Hepatocyte (in vitro differentiated cells): Measurements from ENCODE around the gene GATAD2A. TPM values are rescaled to one million over a fixed set of nuclear protein-coding genes. Genes with fewer than 3 reads are reported as not detected.

Experiments
- DNase-seq: peaks from one replicate; pipeline ENCODE4 v3.0.0-alpha.2; 2016; ENCODE audit warnings: low spot score
- H2AFZ ChIP-seq: fragments of 200-600 bp; sonication (generic); 2 replicates; pipeline ENCODE4 v1.6.0; 2016; ENCODE audit warnings: antibody characterized with exemption, mild to moderate bottlenecking
- H3K27ac ChIP-seq: fragments of 200-600 bp; sonication (generic); 2 replicates; pipeline ENCODE4 v1.5.1; 2016; ENCODE audit warnings: mild to moderate bottlenecking
- H3K27me3 ChIP-seq: fragments of 200-600 bp; sonication (generic); 2 replicates; pipeline ENCODE4 v1.6.1; 2016
- H3K36me3 ChIP-seq: fragments of 200-600 bp; sonication (generic); replicated peaks from 2 replicates; pipeline ENCODE4 v1.5.1; 2016; ENCODE audit warnings: low read depth; ENCODE audit not compliant: insufficient read depth
- H3K4me1 ChIP-seq: fragments of 200-600 bp; sonication (generic); 2 replicates; pipeline ENCODE4 v1.5.1; 2016; ENCODE audit warnings: mild to moderate bottlenecking, moderate library complexity; ENCODE audit not compliant: insufficient read depth
- H3K4me2 ChIP-seq: fragments of 200-600 bp; sonication (generic); 2 replicates; pipeline ENCODE4 v1.6.0; 2016
- H3K4me3 ChIP-seq: fragments of 200-600 bp; sonication (generic); 2 replicates; pipeline ENCODE4 v1.5.1; 2016; ENCODE audit warnings: mild to moderate bottlenecking
- H3K79me2 ChIP-seq: fragments of 200-600 bp; sonication (generic); 2 replicates; pipeline ENCODE4 v1.6.0; 2017; ENCODE audit warnings: mild to moderate bottlenecking
- H3K9me2 ChIP-seq: fragments of 200-600 bp; sonication (generic); replicated peaks from 2 replicates; pipeline ENCODE4 v1.6.0; 2017; ENCODE audit warnings: mild to moderate bottlenecking; ENCODE audit not compliant: insufficient read depth
- H3K9me3 ChIP-seq: fragments of 200-600 bp; sonication (generic); 2 replicates; pipeline ENCODE4 v1.5.1; 2016; ENCODE audit warnings: low read depth, mild to moderate bottlenecking
- H4K20me1 ChIP-seq: fragments of 200-600 bp; sonication (generic); 2 replicates; pipeline ENCODE4 v1.6.0; 2016; ENCODE audit warnings: mild to moderate bottlenecking; ENCODE audit not compliant: insufficient read depth, poor library complexity, severe bottlenecking
- EZH2 ChIP-seq: fragments of 200-600 bp; sonication (generic); IDR thresholded peaks from 2 replicates; pipeline ENCODE4 v1.6.1; 2016; ENCODE audit warnings: antibody characterized with exemption, mild to moderate bottlenecking, borderline replicate concordance
- EZH2phosphoT487 ChIP-seq: fragments of 200-600 bp; sonication (generic); IDR thresholded peaks from one replicate; pipeline ENCODE4 v1.6.1; 2018; ENCODE audit warnings: antibody characterized with exemption, mild to moderate bottlenecking, low read depth, moderate library complexity; ENCODE audit not compliant: unreplicated experiment, severe bottlenecking
- WGBS: methylation state at CpG from one replicate; pipeline ENCODE4 v1.1.6; 2016; ENCODE audit warnings: low lambda C conversion rate; ENCODE audit errors: missing lambda C conversion rate; 5-methylcytosine and 5-hydroxymethylcytosine counted together
- polyA plus RNA-seq: library from polyadenylated mRNA; unstranded; fragments of >200 nt; fragmentation: Nextera tagmentation; extraction: Ambion mirVana; gene quantifications from 2 replicates; pipeline ENCODE4 v1.2.1, GENCODE V29; 2016
- total RNA-seq: library from RNA; depleted of rRNA; stranded (reverse); fragments of >200 nt; gene quantifications from 2 replicates; pipeline ENCODE4 v1.2.3, GENCODE V29; 2014
- TF ChIP-seq, protein P1 (sequence below): fragments of 200-600 bp; sonication (generic); IDR thresholded peaks from 2 replicates; pipeline ENCODE4 v1.5.1; 2016; ENCODE audit warnings: antibody characterized with exemption, mild to moderate bottlenecking; ENCODE audit not compliant: poor library complexity

Gene GATAD2A
- total and polyA plus RNA-seq, 2 experiments from 2014 or later, result 35.3 to 35.7 TPM

- Histone ChIP-seq H3K9me2 (no peaks in the 10 kb centered on the region), H4K20me1 (peaks cover 45% of the 10 kb centered on the region), H2AFZ (no peak overlapping the region), H3K79me2 (peaks cover 93% of the 10 kb centered on the region), H3K27ac (peak overlapping the region; percentile 34), H3K36me3 (no peaks in the 10 kb centered on the region), H3K9me3 (no peaks in the 10 kb centered on the region), H3K27me3 (no peaks in the 10 kb centered on the region), H3K4me2 (no peak overlapping the region), H3K4me1 (no peaks in the 10 kb centered on the region), H3K4me3 (no peak overlapping the region)
- TF ChIP-seq EZH2 (no peak), EZH2phosphoT487 (no peak)
- TF ChIP-seq, protein P1, sequence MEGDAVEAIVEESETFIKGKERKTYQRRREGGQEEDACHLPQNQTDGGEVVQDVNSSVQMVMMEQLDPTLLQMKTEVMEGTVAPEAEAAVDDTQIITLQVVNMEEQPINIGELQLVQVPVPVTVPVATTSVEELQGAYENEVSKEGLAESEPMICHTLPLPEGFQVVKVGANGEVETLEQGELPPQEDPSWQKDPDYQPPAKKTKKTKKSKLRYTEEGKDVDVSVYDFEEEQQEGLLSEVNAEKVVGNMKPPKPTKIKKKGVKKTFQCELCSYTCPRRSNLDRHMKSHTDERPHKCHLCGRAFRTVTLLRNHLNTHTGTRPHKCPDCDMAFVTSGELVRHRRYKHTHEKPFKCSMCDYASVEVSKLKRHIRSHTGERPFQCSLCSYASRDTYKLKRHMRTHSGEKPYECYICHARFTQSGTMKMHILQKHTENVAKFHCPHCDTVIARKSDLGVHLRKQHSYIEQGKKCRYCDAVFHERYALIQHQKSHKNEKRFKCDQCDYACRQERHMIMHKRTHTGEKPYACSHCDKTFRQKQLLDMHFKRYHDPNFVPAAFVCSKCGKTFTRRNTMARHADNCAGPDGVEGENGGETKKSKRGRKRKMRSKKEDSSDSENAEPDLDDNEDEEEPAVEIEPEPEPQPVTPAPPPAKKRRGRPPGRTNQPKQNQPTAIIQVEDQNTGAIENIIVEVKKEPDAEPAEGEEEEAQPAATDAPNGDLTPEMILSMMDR, result no peak
- 81% methylated on average over 4 of the region's 4 CpGs for WGBS
- no peak for DNase-seq
Measured at GRCh38 chr19:19444681-19445155, 39.2 kb downstream of the GATAD2A start.

DNA sequence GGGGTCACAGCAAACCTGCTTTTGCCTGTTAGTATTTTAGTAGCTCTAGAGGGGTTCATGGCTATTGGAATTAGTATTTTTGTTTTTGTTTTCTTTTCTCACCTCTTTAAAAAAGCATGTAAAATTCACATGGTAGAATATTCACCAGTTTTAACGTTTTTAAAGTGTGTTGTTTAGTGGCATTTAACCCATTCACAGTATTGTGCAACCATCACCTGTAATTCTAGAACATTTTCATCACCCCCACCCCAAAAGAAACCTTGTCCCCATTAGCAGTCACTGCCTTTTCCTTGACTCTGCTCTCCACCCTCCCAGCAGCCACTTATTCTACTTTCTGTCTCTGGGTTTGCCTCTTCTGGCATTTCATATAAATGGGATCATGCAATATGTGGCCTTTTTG is 39.8 kb downstream of the GATAD2A start:
- DNase-seq, result no peak
- Histone ChIP-seq H3K4me1 (no peaks in the 10 kb centered on the region), H4K20me1 (peaks cover 50% of the 10 kb centered on the region), H2AFZ (no peak overlapping the region), H3K9me2 (no peaks in the 10 kb centered on the region), H3K36me3 (no peaks in the 10 kb centered on the region), H3K27ac (peak overlapping the region; percentile 34), H3K4me2 (no peak overlapping the region), H3K79me2 (peaks cover 93% of the 10 kb centered on the region), H3K27me3 (no peaks in the 10 kb centered on the region), H3K4me3 (no peak overlapping the region), H3K9me3 (no peaks in the 10 kb centered on the region)
- no peak for TF ChIP-seq EZH2phosphoT487
- 58% methylated on average over 1 of the region's 1 CpG for WGBS

GRCh38 chr19:19445911-19446361 is 40.5 kb downstream of the GATAD2A start:
- WGBS, result 96% methylated on average over 9 of the region's 9 CpGs
- Histone ChIP-seq H3K4me2 (no peak overlapping the region), H3K4me3 (no peak overlapping the region), H4K20me1 (peaks cover 55% of the 10 kb centered on the region), H3K9me3 (no peaks in the 10 kb centered on the region), H2AFZ (no peak overlapping the region), H3K79me2 (peaks cover 95% of the 10 kb centered on the region), H3K9me2 (no peaks in the 10 kb centered on the region), H3K36me3 (no peaks in the 10 kb centered on the region), H3K27me3 (no peaks in the 10 kb centered on the region), H3K4me1 (no peaks in the 10 kb centered on the region), H3K27ac (no peak overlapping the region)
- DNase-seq, result no peak
- TF ChIP-seq, protein P1, result no peak
- TF ChIP-seq EZH2 (no peak), EZH2phosphoT487 (no peak)

- Histone ChIP-seq H3K79me2 (peaks cover 100% of the 10 kb centered on the region), H2AFZ (no peak overlapping the region), H3K27me3 (no peaks in the 10 kb centered on the region), H4K20me1 (peaks cover 64% of the 10 kb centered on the region), H3K4me1 (peaks cover 4% of the 10 kb centered on the region), H3K4me2 (no peak overlapping the region), H3K9me3 (no peaks in the 10 kb centered on the region), H3K27ac (no peak overlapping the region), H3K36me3 (no peaks in the 10 kb centered on the region), H3K9me2 (no peaks in the 10 kb centered on the region), H3K4me3 (no peak overlapping the region)
- no peak for DNase-seq
- TF ChIP-seq EZH2phosphoT487, result no peak
- no peak for TF ChIP-seq EZH2
- TF ChIP-seq, protein P1, result no peak
- WGBS, result 77% methylated on average over 9 of the region's 9 CpGs
Measured at GRCh38 chr19:19446655-19447437, 41.4 kb downstream of the GATAD2A start.
